SK-N-SH (cell line): ENCODE data around the gene SESN1. TPM values are rescaled to one million over a fixed set of nuclear protein-coding genes. Genes with fewer than 3 reads are reported as not detected.

Source experiments
- CTCF ChIA-PET: fragments of 300-600, 350-600 bp; formaldehyde crosslinking; extraction: SDS; loops from one replicate; lab custom pipeline; 2021; lab: Yijun Ruan, JAX
- POLR2A ChIA-PET: fragments of 350-600 bp; sonication (Branson Sonifier 250); formaldehyde crosslinking; extraction: SDS; loops from one replicate; lab custom pipeline; 2020; ENCODE audit warnings: antibody characterized with exemption, inconsistent platforms; lab: Yijun Ruan, JAX
- DNase-seq: peaks from one replicate; pipeline ENCODE4 v3.0.0; 2012
- H2AFZ ChIP-seq: fragments of 200-600 bp; sonication (generic); 2 replicates; pipeline ENCODE4 v1.8.1; 2016; ENCODE audit warnings: antibody characterized with exemption, mild to moderate bottlenecking, low read depth
- H3F3A ChIP-seq: fragments of 200-600 bp; sonication (generic); replicated peaks from 2 replicates; pipeline ENCODE3; 2016; ENCODE audit warnings: antibody characterized with exemption, mild to moderate bottlenecking; ENCODE audit not compliant: insufficient read depth
- H3K27ac ChIP-seq, 2 experiments: fragments of 200-500 bp in 1 of 2; fragments of 200-600 bp in 1 of 2; sonication (Bioruptor generic) in 1 of 2; sonication (generic), shearing (Covaris generic) in 1 of 2; 2 replicates each; pipeline versions ENCODE4 v1.5.1 to v1.6.1; 2014 to 2016; ENCODE audit warnings: low read depth in 2 of 2, inconsistent platforms in 1 of 2, low read length in 1 of 2, mild to moderate bottlenecking in 1 of 2, mixed read lengths in 1 of 2
- H3K27me3 ChIP-seq: fragments of 200-600 bp; sonication (generic), shearing (Covaris generic); 2 replicates; pipeline ENCODE4 v1.6.1; 2016; ENCODE audit warnings: mixed run types; ENCODE audit not compliant: insufficient read depth
- H3K36me3 ChIP-seq, 2 experiments: fragments of 200-500 bp in 1 of 2; fragments of 200-600 bp in 1 of 2; sonication (Bioruptor generic) in 1 of 2; sonication (generic) in 1 of 2; replicated peaks in 1 of 2; 2 replicates each; pipeline versions ENCODE3 to v1.5.1; 2014 to 2016; ENCODE audit warnings: low read length in 1 of 2, mild to moderate bottlenecking in 1 of 2; ENCODE audit not compliant: insufficient read depth in 2 of 2, control insufficient read depth in 1 of 2
- H3K4me1 ChIP-seq, 2 experiments: fragments of 200-500 bp in 1 of 2; fragments of 200-600 bp in 1 of 2; sonication (Bioruptor generic) in 1 of 2; sonication (generic), shearing (Covaris generic) in 1 of 2; 2 replicates each; pipeline versions ENCODE4 v1.5.1 to v1.6.1; 2014 to 2016; ENCODE audit warnings: low read depth in 1 of 2, low read length in 1 of 2, mixed run types in 1 of 2; ENCODE audit not compliant: insufficient read depth in 2 of 2, control insufficient read depth in 1 of 2
- H3K4me2 ChIP-seq: fragments of 200-600 bp; sonication (generic), shearing (Covaris generic); 2 replicates; pipeline ENCODE4 v1.6.1; 2017; ENCODE audit warnings: mixed run types
- H3K4me3 ChIP-seq, 2 experiments: fragments of 200-500 bp in 1 of 2; fragments of 200-600 bp in 1 of 2; sonication (Bioruptor generic) in 1 of 2; sonication (generic), shearing (Covaris generic) in 1 of 2; 2 replicates each; pipeline versions ENCODE4 v1.5.1 to v1.8.1; 2014 to 2016; ENCODE audit warnings: low read depth in 2 of 2, inconsistent platforms in 1 of 2, low read length in 1 of 2, mild to moderate bottlenecking in 1 of 2, mixed read lengths in 1 of 2, moderate library complexity in 1 of 2
- H3K79me2 ChIP-seq: fragments of 200-600 bp; sonication (generic); 2 replicates; pipeline ENCODE4 v1.8.1; 2017; ENCODE audit warnings: mild to moderate bottlenecking; ENCODE audit not compliant: insufficient read depth
- H3K9ac ChIP-seq: fragments of 200-600 bp; sonication (generic); 2 replicates; pipeline ENCODE4 v1.6.1; 2017; ENCODE audit warnings: mixed run types
- H3K9me2 ChIP-seq: fragments of 200-600 bp; sonication (generic); 2 replicates; pipeline ENCODE4 v1.6.1; 2017; ENCODE audit warnings: mixed run types
- H3K9me3 ChIP-seq: fragments of 200-600 bp; sonication (generic); 2 replicates; pipeline ENCODE4 v1.6.1; 2017; ENCODE audit warnings: mixed run types, mild to moderate bottlenecking, moderate library complexity
- H4K20me1 ChIP-seq: fragments of 200-600 bp; sonication (generic); 2 replicates; pipeline ENCODE4 v1.6.1; 2017; ENCODE audit warnings: mild to moderate bottlenecking, mixed run types; ENCODE audit not compliant: insufficient read depth
- CHD2 ChIP-seq: fragments of 150-350 bp; IDR thresholded peaks from 2 replicates; pipeline ENCODE4 v1.6.1; 2018; ENCODE audit warnings: low read length; ENCODE audit not compliant: partially characterized antibody
- FOSL2 ChIP-seq: IDR thresholded peaks from 2 replicates; pipeline ENCODE4 v1.4.0; 2012; ENCODE audit warnings: low read depth, mild to moderate bottlenecking, moderate library complexity, borderline replicate concordance
- FOXJ3 ChIP-seq: sonication (generic); formaldehyde crosslinking; IDR thresholded peaks from 2 replicates; pipeline ENCODE4 v1.5.1; 2020; ENCODE audit warnings: mild to moderate bottlenecking, missing genetic modification reagents
- GABPA ChIP-seq: IDR thresholded peaks from 2 replicates; pipeline ENCODE4 v1.4.0; 2012; ENCODE audit warnings: low read depth, mild to moderate bottlenecking
- IRF3 ChIP-seq: fragments of 150-350 bp; IDR thresholded peaks from 2 replicates; pipeline ENCODE4 v1.6.1; 2016; ENCODE audit warnings: mild to moderate bottlenecking, low read depth, low read length
- JUND ChIP-seq: IDR thresholded peaks from 2 replicates; pipeline ENCODE4 v1.4.0; 2012
- MAX ChIP-seq: IDR thresholded peaks from 2 replicates; pipeline ENCODE4 v1.4.0; 2012; ENCODE audit warnings: low read depth
- MXI1 ChIP-seq: IDR thresholded peaks from 2 replicates; pipeline ENCODE4 v1.6.1; 2012; ENCODE audit warnings: mild to moderate bottlenecking, low read depth, low read length, improper control_type of control experiment
- PBX3 ChIP-seq: IDR thresholded peaks from 2 replicates; pipeline ENCODE4; 2012
- RCOR1 ChIP-seq: fragments of 150-350 bp; IDR thresholded peaks from 2 replicates; pipeline ENCODE4 v1.6.1; 2017; ENCODE audit warnings: antibody characterized with exemption, low read length
- REST ChIP-seq: IDR thresholded peaks from 2 replicates; pipeline ENCODE4 v1.6.1; 2012; ENCODE audit warnings: mild to moderate bottlenecking, low read depth, low read length, moderate library complexity
- RFX5 ChIP-seq: IDR thresholded peaks from 2 replicates; pipeline ENCODE4 v1.6.1; 2012; ENCODE audit warnings: mild to moderate bottlenecking, improper control_type of control experiment, low read length
- RXRA ChIP-seq: IDR thresholded peaks from 2 replicates; pipeline ENCODE4 v1.4.0; 2012; ENCODE audit warnings: low read depth, mild to moderate bottlenecking, borderline replicate concordance
- SIN3A ChIP-seq: IDR thresholded peaks from 2 replicates; pipeline ENCODE4 v1.6.1; 2012; ENCODE audit warnings: low read depth, mild to moderate bottlenecking, low read length, moderate library complexity, borderline replicate concordance
- TCF12 ChIP-seq: IDR thresholded peaks from 2 replicates; pipeline ENCODE4 v1.4.0; 2012
- TEAD4 ChIP-seq: IDR thresholded peaks from 2 replicates; pipeline ENCODE4 v1.4.0; 2012; ENCODE audit warnings: mild to moderate bottlenecking, borderline replicate concordance; ENCODE audit not compliant: insufficient read depth
- USF2 ChIP-seq: fragments of 150-350 bp; IDR thresholded peaks from 2 replicates; pipeline ENCODE4 v1.6.1; 2017; ENCODE audit warnings: antibody characterized with exemption, low read length, low read depth, borderline replicate concordance
- WGBS: methylation state at CpG from one replicate; pipeline ENCODE4 v1.1.6; 2017; ENCODE audit warnings: low lambda C conversion rate; 5-methylcytosine and 5-hydroxymethylcytosine counted together
- polyA plus RNA-seq, 3 experiments: library from polyadenylated mRNA; depleted of rRNA; stranded (reverse); fragments of >200 nt; gene quantifications; 2 replicates each; pipeline ENCODE4 v1.2.3, GENCODE V29; 2012

SESN1 gene
- polyA plus RNA-seq, 1 of the 3 experiments (the other 2 are of a cell fraction): 13.1 TPM

GRCh38 chr6:108958900-108959770 is 135.5 kb downstream of the SESN1 start:
- no peaks in the 10 kb centered on the region for H3K36me3 ChIP-seq
- TF ChIP-seq MXI1 (no peak), GABPA (no peak), RFX5 (no peak), TCF12 (no peak), REST (no peak)
- H3K4me3 ChIP-seq: no peak overlapping the region
- no peak overlapping the region for H2AFZ ChIP-seq
- H3F3A ChIP-seq: no peaks in the 10 kb centered on the region
- no peak for DNase-seq
- no peaks in the 10 kb centered on the region for H3K79me2 ChIP-seq
- 88% methylated on average over 9 of the region's 10 CpGs for WGBS
- no peaks in the 10 kb centered on the region for H3K9me2 ChIP-seq
- H3K9me3 ChIP-seq: no peaks in the 10 kb centered on the region
- H3K4me1 ChIP-seq: no peaks in the 10 kb centered on the region
- H3K27me3 ChIP-seq: no peaks in the 10 kb centered on the region
- ChIA-PET POLR2A (no interaction called here), CTCF (interaction anchor here (0.9 kb wide), 1 partner anchor 115 kb away, joined by 3 read pairs; no protein-coding TSS in a partner anchor)
- H3K9ac ChIP-seq: no peak overlapping the region
- H3K27ac ChIP-seq: no peak overlapping the region
- no peak overlapping the region for H3K4me2 ChIP-seq
- H4K20me1 ChIP-seq: no peaks in the 10 kb centered on the region

GRCh38 chr6:108957221-108957620 is 137.4 kb downstream of the SESN1 start:
- 66% methylated on average over 4 of the region's 4 CpGs for WGBS
- no peaks in the 10 kb centered on the region for H3K9me3 ChIP-seq
- no peaks in the 10 kb centered on the region for H3K36me3 ChIP-seq
- H4K20me1 ChIP-seq: no peaks in the 10 kb centered on the region
- no peaks in the 10 kb centered on the region for H3K9me2 ChIP-seq
- H3K4me3 ChIP-seq: no peak overlapping the region
- no peaks in the 10 kb centered on the region for H3K79me2 ChIP-seq
- no peak for DNase-seq
- TF ChIP-seq JUND (no peak), USF2 (no peak), IRF3 (no peak), RCOR1 (no peak), RXRA (no peak), PBX3 (no peak), TEAD4 (no peak), GABPA (no peak), SIN3A (no peak), MAX (no peak), FOSL2 (no peak), FOXJ3 (no peak), CHD2 (no peak)
- no peak overlapping the region for H3K4me2 ChIP-seq
- H3K4me1 ChIP-seq: peaks cover 0 to 7% of the 10 kb centered on the region in 2 experiments; a peak in 2 of 4 replicates
- H3K27me3 ChIP-seq: no peaks in the 10 kb centered on the region
- ChIA-PET CTCF (interaction anchor here (1.7 kb wide), 1 partner anchor 10 kb away, joined by 6 read pairs; no protein-coding TSS in a partner anchor), POLR2A (no interaction called here)
- H3F3A ChIP-seq: no peaks in the 10 kb centered on the region
- no peak overlapping the region for H3K27ac ChIP-seq
- H2AFZ ChIP-seq: no peak overlapping the region
- H3K9ac ChIP-seq: no peak overlapping the region
